Peyer's patch (tissue), 4 donors: ENCODE results near the gene ADAMTSL3. TPM values are rescaled to one million over a fixed set of nuclear protein-coding genes. Genes with fewer than 3 reads are reported as not detected.
"Not testable (repeated sequence)": the region's sequence is repeated elsewhere in the genome, so short reads cannot be mapped to it uniquely, and the experiment has no call there.

Experiments used
- DNase-seq, 3 donors: peaks; one replicate each; pipeline ENCODE4 v3.0.0-alpha.2; 2017 to 2019
- H3K27ac ChIP-seq, 4 donors: fragments of 200-600 bp; sonication (generic); one replicate each; pipeline ENCODE4 v1.5.1; 2016 to 2019
- H3K27me3 ChIP-seq, 2 donors: fragments of 200-600 bp; sonication (generic); one replicate each; pipeline ENCODE4 v1.5.1; 2019
- H3K36me3 ChIP-seq, 3 donors: fragments of 200-600 bp; sonication (generic); one replicate each; pipeline ENCODE4 v1.5.1; 2016 to 2019
- H3K4me1 ChIP-seq, 4 donors: fragments of 200-600 bp; sonication (generic); one replicate each; pipeline ENCODE4 v1.5.1; 2016 to 2019
- H3K4me3 ChIP-seq, 4 donors: fragments of 200-600 bp; sonication (generic); 1 replicate in 3 of 4; 2 replicates in 1 of 4; pipeline ENCODE4 v1.5.1; 2016 to 2019; ENCODE audit warnings: mild to moderate bottlenecking in 1 of 4
- H3K9me3 ChIP-seq, 4 donors: fragments of 200-600 bp; sonication (generic); one replicate each; pipeline ENCODE4 v1.5.1; 2016 to 2019; ENCODE audit warnings: mild to moderate bottlenecking in 1 of 4
- POLR2A ChIP-seq, 2 donors: fragments of 450-650 bp; IDR thresholded peaks; one replicate each; pipeline ENCODE4 v1.5.1; 2017; ENCODE audit warnings: antibody characterized with exemption in 2 of 2, mild to moderate bottlenecking in 2 of 2, moderate library complexity in 2 of 2
- total RNA-seq, 4 donors: library from RNA; depleted of rRNA; stranded (reverse); fragments of >200 nt; gene quantifications; one replicate each; pipeline ENCODE4 v1.1.0, GENCODE V29; 2016
- TF ChIP-seq, protein P1 (sequence below), 6 experiments: fragments of 450-650 bp in 4 of 6; fragments of 200-600 bp in 2 of 6; sonication (generic) in 1 of 6; IDR thresholded peaks; one replicate each; pipeline ENCODE4 v1.5.1; 2017 to 2019; ENCODE audit warnings: antibody characterized with exemption in 6 of 6, mild to moderate bottlenecking in 3 of 6, moderate library complexity in 1 of 6

The ADAMTSL3 gene
- total RNA-seq, 4 donors from 2014 or later = 0.94 to 9.1 (median 2.8) TPM

- TF ChIP-seq, protein P1, sequence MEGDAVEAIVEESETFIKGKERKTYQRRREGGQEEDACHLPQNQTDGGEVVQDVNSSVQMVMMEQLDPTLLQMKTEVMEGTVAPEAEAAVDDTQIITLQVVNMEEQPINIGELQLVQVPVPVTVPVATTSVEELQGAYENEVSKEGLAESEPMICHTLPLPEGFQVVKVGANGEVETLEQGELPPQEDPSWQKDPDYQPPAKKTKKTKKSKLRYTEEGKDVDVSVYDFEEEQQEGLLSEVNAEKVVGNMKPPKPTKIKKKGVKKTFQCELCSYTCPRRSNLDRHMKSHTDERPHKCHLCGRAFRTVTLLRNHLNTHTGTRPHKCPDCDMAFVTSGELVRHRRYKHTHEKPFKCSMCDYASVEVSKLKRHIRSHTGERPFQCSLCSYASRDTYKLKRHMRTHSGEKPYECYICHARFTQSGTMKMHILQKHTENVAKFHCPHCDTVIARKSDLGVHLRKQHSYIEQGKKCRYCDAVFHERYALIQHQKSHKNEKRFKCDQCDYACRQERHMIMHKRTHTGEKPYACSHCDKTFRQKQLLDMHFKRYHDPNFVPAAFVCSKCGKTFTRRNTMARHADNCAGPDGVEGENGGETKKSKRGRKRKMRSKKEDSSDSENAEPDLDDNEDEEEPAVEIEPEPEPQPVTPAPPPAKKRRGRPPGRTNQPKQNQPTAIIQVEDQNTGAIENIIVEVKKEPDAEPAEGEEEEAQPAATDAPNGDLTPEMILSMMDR (IDR thresholded peaks at IDR 0.05) = no peak
- no peak for TF ChIP-seq POLR2A (IDR thresholded peaks at IDR 0.05)
- H3K9me3 ChIP-seq = peaks cover 0 to 7% (median 0%) of the 10 kb centered on the region in 4 donors
- H3K4me1 ChIP-seq = no peaks in the 10 kb centered on the region
- no peaks in the 10 kb centered on the region for H3K36me3 ChIP-seq
- no peak for DNase-seq
- H3K27ac ChIP-seq = no peak overlapping the region
- no peak overlapping the region for H3K4me3 ChIP-seq
- no peaks in the 10 kb centered on the region for H3K27me3 ChIP-seq
Observed at GRCh38 chr15:83753872-83754493, 100.1 kb downstream of the ADAMTSL3 start.

DNA sequence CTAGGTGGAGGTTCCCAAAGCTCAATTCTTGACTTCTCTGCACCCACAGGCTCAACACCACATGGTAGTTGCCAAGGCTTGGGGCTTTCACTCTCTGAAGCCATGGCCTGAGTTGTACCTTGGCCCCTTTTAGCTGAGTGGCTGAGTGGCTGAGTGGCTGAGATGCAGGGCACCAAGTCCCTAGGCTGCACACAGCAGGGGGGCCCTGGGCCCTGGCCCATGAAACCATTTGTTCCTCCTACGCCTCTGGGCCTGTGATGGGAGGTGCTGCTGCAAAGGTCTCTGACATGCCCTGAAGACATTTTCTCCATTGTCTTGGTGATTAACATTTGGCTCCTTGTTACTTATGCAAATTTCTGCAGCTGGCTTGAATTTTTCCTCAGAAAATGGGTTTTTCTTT, 103.4 kb downstream of the ADAMTSL3 start:
- H3K27ac ChIP-seq, H3K9me3 ChIP-seq, H3K36me3 ChIP-seq, DNase-seq, H3K4me1 ChIP-seq, H3K27me3 ChIP-seq, H3K4me3 ChIP-seq: not testable (repeated sequence)

- Histone ChIP-seq H3K4me3 (no peak overlapping the region), H3K9me3 (peaks cover 0 to under 1% (median 0%) of the 10 kb centered on the region in 4 donors), H3K27ac (no peak overlapping the region), H3K36me3 (no peaks in the 10 kb centered on the region), H3K4me1 (no peaks in the 10 kb centered on the region), H3K27me3 (no peaks in the 10 kb centered on the region)
- DNase-seq = no peak
- no peak for TF ChIP-seq POLR2A (IDR thresholded peaks at IDR 0.05)
- TF ChIP-seq, protein P1 (IDR thresholded peaks at IDR 0.05) = no peak
Observed at GRCh38 chr15:83762367-83762766, 108.4 kb downstream of the ADAMTSL3 start.

DNA sequence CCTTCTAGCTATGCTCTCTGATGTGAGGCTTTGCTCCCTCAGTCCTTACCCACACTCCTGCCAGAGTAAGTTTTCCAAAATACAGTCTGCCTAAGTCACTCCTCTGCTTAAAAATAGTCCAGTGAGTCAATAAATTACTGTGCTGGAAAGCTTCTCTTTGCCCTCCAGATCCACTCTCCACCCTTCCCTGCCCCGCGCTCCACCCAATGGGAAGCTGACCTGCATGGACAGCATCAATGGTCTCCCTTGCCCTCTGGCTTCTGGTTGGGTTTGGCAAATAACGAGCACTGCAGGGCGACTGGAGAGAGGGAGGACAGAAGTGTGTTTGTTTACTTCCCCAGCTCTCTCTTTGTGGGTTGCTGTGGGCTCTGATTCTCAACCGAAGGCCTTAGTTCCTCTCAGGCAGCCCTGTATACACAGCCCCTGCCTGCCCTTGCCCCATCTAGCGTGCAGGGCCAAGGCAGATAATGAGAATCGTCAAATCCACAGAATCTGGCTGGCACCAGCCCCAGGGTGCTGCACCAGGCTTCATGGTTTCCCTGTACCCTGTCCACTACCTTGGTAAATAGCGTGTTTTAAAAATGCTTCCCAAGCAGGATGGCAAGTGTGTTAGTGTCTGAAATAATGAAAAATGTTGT, 110.4 kb downstream of the ADAMTSL3 start:
- H3K4me3 ChIP-seq = no peak overlapping the region
- no peaks in the 10 kb centered on the region for H3K9me3 ChIP-seq
- H3K36me3 ChIP-seq = no peaks in the 10 kb centered on the region
- DNase-seq = no peak
- no peaks in the 10 kb centered on the region for H3K4me1 ChIP-seq
- TF ChIP-seq, protein P1 (IDR thresholded peaks at IDR 0.05) = no peak
- TF ChIP-seq POLR2A (IDR thresholded peaks at IDR 0.05) = no peak
- no peaks in the 10 kb centered on the region for H3K27me3 ChIP-seq
- no peak overlapping the region for H3K27ac ChIP-seq

DNA sequence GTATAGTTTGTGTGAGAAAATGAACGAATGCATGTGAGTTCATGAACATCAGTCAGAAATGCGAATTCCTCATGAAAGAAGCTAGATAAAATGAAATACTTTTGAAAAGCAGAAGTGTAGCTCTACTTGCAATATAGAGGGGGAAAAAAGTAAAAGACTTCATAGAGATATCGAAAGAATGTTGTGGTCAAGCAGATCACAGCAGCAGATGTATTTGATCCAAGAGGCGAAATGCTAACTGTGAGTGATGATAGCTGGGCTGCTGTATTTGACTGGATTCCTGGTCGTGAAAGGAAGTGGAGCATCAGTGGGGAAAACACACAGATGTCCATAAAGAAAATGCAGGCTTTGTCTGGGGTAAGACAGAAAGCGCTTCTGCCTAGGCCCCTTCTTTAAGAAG, 112.4 kb downstream of the ADAMTSL3 start:
- TF ChIP-seq, protein P1 (IDR thresholded peaks at IDR 0.05) = no peak
- TF ChIP-seq POLR2A (IDR thresholded peaks at IDR 0.05) = no peak

DNA sequence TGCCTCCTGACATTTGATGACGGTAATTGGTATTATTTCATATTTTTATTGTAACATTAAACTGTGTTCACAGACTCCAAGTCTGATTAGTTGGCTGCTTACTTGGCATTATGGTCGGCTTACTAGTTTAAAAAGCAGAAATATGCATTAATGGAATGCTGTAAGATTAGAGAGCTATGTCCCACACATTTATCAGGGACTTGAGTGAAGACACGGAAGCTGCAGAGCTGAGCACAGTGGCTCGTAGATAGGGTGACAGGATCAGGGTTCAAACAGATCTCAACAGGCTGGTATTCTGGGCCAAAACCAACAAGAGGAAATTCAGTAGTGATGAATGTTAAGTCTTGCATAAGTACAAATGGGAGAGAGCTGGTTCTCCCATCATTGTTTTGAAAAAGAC, 113.8 kb downstream of the ADAMTSL3 start:
- Histone ChIP-seq H3K27ac (no peak overlapping the region), H3K9me3 (no peaks in the 10 kb centered on the region), H3K36me3 (no peaks in the 10 kb centered on the region), H3K4me1 (no peaks in the 10 kb centered on the region), H3K27me3 (no peaks in the 10 kb centered on the region), H3K4me3 (no peak overlapping the region)
- no peak for DNase-seq
- no peak for TF ChIP-seq POLR2A (IDR thresholded peaks at IDR 0.05)

More for the DNA sequence above, 112.4 kb downstream of the ADAMTSL3 start:
- Histone ChIP-seq H3K36me3 (no peaks in the 10 kb centered on the region), H3K4me1 (no peaks in the 10 kb centered on the region), H3K4me3 (no peak overlapping the region), H3K27ac (no peak overlapping the region), H3K27me3 (no peaks in the 10 kb centered on the region), H3K9me3 (no peaks in the 10 kb centered on the region)
- no peak for DNase-seq
